GM20000 (cell line): ENCODE measurements around the gene SLC37A4.
"Not testable (repeated sequence)": the region's sequence is repeated elsewhere in the genome, so short reads cannot be mapped to it uniquely, and the experiment has no call there.

Source experiments
- DNase-seq: peaks from one replicate; pipeline ENCODE4 v3.0.0; 2012; ENCODE audit warnings: low spot score
- CTCF ChIP-seq: IDR thresholded peaks from 2 replicates; pipeline ENCODE4 v1.5.1; 2012; ENCODE audit warnings: mild to moderate bottlenecking, control low read depth; ENCODE audit errors: extremely low read depth, missing control alignments

The SLC37A4 gene

GRCh38 chr11:118998388-118998717 is 32.3 kb downstream of the SLC37A4 start:
- no peak for TF ChIP-seq CTCF
- no peak for DNase-seq

GRCh38 chr11:118997627-118998387 is 32.9 kb downstream of the SLC37A4 start, which contains the start of gene CENATAC:
CENATAC (plus strand) TSS chr11:118998138; CDS start chr11:118998198, 60 bp downstream.
- DNase-seq = peak; percentile 99
- no peak for TF ChIP-seq CTCF

DNA sequence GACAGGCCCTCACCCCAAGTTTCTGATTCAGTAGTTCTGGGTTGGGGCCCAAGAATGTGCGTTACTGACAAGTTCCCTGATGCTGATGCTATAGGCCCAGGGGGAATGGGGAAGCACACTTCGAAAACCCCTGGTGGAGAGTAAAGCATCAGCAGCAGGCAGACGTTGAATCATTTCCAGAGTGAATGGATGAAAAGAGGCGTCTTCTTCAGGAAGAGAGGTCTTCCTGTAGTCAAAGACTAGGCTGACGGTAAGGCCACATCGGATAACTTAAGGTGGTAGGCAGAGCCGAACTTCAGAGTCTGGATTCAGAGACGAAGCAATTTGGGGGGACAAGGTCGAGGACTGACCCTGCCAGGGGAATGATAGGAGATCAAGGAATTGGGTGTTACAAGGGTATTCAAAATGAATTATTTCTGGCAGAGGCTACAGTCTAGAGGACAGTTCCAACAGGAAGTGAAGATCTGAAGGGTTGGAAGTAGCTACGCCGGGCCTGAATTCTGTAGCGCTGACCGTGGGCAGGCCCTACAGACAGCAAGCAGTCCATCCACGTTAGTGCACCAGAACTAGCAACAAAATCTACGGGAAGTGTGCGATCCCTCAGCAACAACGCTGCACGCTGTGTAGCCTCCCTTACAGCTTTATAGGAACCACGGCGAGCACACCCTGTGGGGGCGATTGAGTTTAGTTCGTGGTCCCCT is 33.6 kb downstream of the SLC37A4 start:
- peak; percentile 76 for DNase-seq
- TF ChIP-seq CTCF = no peak

- DNase-seq = not testable (repeated sequence)
These were observed 39.1 kb downstream of the SLC37A4 start for GRCh38 chr11:118991486-118992038.

DNA sequence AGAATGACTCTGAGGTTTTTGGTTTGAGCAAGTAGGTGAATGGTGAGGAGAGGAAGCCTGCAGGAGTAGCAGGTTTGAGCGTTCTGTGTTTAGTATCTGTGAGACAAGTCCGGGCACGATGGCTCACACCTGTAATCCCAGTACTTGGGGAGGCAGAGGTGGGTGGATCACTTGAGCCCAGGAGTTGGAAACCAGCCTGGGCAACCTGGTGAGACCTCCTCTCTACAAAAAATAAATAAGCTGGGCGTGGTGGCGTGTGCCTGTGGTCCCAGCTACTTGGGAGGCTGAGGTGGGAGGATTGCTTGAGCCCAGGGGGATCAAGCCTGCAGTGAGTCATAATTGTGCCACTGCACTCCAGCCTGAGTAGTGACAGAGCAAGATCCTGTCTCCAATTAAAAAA is 42.4 kb downstream of the SLC37A4 start:
- no peak for TF ChIP-seq CTCF
- DNase-seq = no peak

- DNase-seq = peak; percentile 8
- no peak for TF ChIP-seq CTCF
These were observed 45.9 kb downstream of the SLC37A4 start for GRCh38 chr11:118984825-118985224.

DNA sequence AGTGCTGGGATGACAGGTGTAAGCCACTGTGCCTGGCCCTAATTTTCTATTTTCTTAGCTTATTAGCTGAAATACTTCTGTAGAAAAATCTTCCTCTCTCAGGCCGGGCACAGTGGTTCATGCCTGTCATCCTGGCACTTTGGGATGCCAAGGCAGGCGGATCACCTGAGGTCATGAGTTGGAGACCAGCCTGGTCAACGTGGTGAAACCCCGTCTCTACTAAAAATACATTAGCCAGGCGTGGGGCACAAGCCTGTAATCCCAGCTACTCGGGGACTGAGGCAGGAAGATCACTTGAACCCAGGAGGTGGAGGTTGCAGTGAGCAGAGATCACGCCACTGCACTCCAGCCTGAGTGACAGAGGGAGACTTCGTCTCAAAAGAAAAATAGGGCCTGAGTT is 46.3 kb downstream of the SLC37A4 start:
- DNase-seq = not testable (repeated sequence)

DNA sequence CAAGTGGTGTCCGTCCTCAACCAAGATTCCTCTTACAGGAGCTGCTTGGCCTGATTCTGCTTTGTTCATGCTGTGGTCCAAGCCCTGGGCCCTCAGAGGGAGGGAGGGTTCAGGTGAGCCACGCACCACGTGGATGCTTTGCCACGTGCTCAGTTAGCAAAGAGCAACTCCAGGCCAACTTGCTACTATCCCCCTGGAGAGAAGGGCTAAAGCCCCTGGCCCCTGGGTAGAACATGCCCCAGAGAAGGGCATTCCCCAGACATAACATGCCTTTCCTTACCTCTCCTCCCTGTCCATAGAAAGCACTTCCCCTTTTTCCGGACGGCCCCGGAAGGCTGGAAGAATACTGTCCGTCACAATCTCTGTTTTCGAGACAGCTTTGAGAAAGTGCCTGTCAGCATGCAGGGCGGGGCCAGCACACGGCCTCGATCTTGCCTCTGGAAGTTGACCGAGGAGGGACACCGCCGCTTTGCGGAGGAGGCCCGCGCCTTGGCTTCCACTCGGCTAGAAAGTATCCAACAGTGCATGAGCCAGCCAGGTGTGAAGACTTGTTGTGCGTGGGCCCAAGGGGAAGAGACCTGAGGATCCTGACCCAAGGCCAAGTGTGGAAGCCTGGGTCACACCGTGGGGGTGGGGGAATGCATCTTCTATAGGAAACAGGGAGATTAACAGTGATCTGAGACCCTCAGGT is 50.3 kb downstream of the SLC37A4 start:
- DNase-seq = peak; percentile 20

More for the DNA sequence above, 50.3 kb downstream of the SLC37A4 start:
- no peak for TF ChIP-seq CTCF
